RWPE1 (cell line): ENCODE data around the gene NPC1L1.
"Not testable (repeated sequence)": the region's sequence is repeated elsewhere in the genome, so short reads cannot be mapped to it uniquely, and the experiment has no call there.

ENCODE experiments used
- CTCF ChIA-PET: fragments of 350-600 bp; sonication (Branson Sonifier 250); formaldehyde crosslinking; extraction: SDS; loops from one replicate; lab custom pipeline; 2021; lab: Yijun Ruan, JAX
- POLR2A ChIA-PET: fragments of 400-600 bp; formaldehyde crosslinking; extraction: SDS; loops from one replicate; lab custom pipeline; 2020; ENCODE audit warnings: antibody characterized with exemption; ENCODE audit not compliant: low non-redundant PET; lab: Yijun Ruan, JAX
- DNase-seq: peaks from one replicate; pipeline ENCODE4 v3.0.0; 2012; ENCODE audit warnings: low spot score
- H3K27ac ChIP-seq: fragments of 450-650 bp; 2 replicates; pipeline ENCODE4 v1.5.1; 2017
- CTCF ChIP-seq: fragments of 450-650 bp; conservative IDR thresholded peaks from 2 replicates; pipeline ENCODE4 v1.5.1; 2017; ENCODE audit warnings: low read depth, mild to moderate bottlenecking

The NPC1L1 gene

DNA sequence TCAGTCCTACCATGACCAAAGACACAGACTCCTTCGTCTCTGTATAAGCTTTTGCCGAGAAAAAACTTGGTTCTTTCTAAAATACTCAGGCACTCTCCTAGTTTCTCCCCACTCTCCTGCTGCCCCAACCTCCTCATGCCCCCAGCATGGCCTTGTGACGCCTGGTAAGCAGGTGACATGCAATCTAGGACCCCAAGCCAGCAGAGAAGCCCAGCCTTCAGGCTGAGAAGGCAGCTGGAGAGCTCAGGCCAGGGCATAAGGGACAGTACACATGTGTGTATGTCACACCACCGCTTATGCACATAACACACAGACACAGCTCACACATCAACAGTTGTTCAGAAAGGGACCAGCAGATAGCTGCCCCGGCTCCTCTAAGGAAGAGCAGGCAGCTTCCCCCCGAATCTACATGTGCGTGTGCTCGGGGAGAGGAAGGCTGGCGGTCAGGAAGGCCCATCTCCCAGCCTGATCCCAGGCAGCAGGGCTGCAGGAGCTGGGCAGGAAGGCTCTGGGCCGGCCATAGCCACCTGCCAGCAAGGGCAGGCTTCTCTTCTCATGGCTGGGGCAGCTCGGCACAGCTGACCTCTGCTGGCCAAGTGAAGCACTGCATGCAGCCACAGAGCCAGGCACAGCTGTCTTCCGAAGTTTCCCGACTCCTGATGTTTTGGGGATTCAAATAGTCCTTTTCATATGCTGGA lies 24.1 kb upstream of the NPC1L1 start:
- peak; percentile 61 for DNase-seq
- ChIA-PET CTCF (interaction anchor here (0.5 to 2.7 kb wide), 20 partner anchors 9 to 494 kb away, joined by 3 to 17 read pairs (median 4); partner anchors contain the start of genes DDX56 and NUDCD3), POLR2A (interaction anchor here (0.5 to 0.9 kb wide), 3 partner anchors 8 to 540 kb away, joined by 3 read pairs; partner anchors contain the start of gene DDX56)
- peak; percentile 99 for TF ChIP-seq CTCF
- H3K27ac ChIP-seq = peak overlapping the region; percentile 63

GRCh38 chr7:44564606-44565005 lies 23.5 kb upstream of the NPC1L1 start:
- CTCF ChIA-PET = interaction anchor here (0.6 to 2.7 kb wide), 8 partner anchors 12 to 350 kb away, joined by 3 to 17 read pairs (median 6); partner anchors contain the start of gene NUDCD3

GRCh38 chr7:44563171-44563679 lies 22.1 kb upstream of the NPC1L1 start:
- CTCF ChIA-PET = no interaction called here
- no peak for DNase-seq
- TF ChIP-seq CTCF = no peak
- H3K27ac ChIP-seq = peak overlapping the region; percentile 63
- POLR2A ChIA-PET = no interaction called here

More at GRCh38 chr7:44564606-44565005, 23.5 kb upstream of the NPC1L1 start:
- TF ChIP-seq CTCF = no peak
- H3K27ac ChIP-seq = peak overlapping the region; percentile 63
- no peak for DNase-seq
- POLR2A ChIA-PET = interaction anchor here (0.9 kb wide), 1 partner anchor 9 kb away, joined by 3 read pairs; the partner anchor contains the start of gene DDX56

- peak overlapping the region; percentile 63 for H3K27ac ChIP-seq
- POLR2A ChIA-PET = interaction anchor here (0.6 kb wide), 1 partner anchor 18 kb away, joined by 3 read pairs; no protein-coding TSS in a partner anchor
- DNase-seq, CTCF ChIA-PET: not testable (repeated sequence)
Measured at GRCh38 chr7:44562622-44562962, 21.5 kb upstream of the NPC1L1 start.

DNA sequence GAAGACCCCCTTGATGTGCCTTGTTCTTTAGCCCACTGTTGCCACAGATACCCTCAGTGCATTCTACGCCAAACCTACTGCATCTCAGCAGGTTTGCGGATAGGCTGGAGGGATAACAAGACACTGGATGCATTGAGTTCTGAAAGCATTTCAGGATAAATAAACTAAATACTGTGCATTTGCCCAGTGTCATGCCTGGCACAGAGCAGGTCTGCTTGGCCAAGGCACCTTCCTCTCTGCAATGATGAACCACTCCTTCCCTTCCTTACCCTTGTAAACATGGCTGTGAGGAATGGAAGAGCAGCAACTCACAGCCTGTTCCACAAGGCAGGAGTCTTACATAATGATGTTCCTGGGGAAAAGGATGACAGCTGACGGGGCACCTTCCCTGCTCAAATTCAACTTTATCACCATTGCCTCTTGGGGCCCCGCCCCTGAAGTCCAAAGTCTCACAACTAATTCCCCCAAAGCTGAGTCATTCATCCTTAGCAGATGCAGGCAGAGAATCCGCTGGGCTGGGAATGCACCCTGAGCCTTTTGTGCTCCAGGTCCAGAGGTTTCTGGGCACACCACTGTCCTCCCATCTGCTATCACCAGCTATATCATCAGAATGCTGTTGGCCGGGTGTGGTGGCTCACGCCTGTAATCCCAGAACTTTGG lies 21.0 kb upstream of the NPC1L1 start:
- DNase-seq = peak; percentile 63
- ChIA-PET POLR2A (interaction anchor here (0.6 kb wide), 1 partner anchor 18 kb away, joined by 3 read pairs; no protein-coding TSS in a partner anchor), CTCF (no interaction called here)
- peak overlapping the region; percentile 63 for H3K27ac ChIP-seq
- TF ChIP-seq CTCF = no peak

DNA sequence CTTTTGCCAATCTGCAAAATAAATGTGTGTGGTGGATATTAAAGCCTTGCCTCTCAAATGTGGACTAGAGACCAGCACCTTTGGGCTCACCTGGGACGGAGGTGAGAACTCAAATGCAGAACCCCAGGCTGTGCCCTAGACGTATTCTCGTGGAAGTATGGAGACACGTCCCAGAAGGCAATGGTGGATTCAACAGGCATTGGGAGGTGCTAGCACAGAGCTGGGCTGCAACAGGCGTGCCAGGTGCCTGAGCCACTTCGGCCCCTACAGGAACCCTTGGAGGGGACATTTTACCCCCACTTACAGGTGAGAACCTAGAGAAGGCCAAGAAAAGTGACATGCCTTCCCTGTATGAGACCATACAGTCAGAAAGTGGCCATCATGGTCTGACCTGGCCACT lies 20.4 kb upstream of the NPC1L1 start:
- POLR2A ChIA-PET = interaction anchor here (1.2 kb wide), 1 partner anchor 12 kb away, joined by 4 read pairs; the partner anchor contains the start of gene DDX56
- DNase-seq = no peak
- CTCF ChIA-PET = no interaction called here
- peak overlapping the region; percentile 63 for H3K27ac ChIP-seq
- no peak for TF ChIP-seq CTCF
